GM19023 (cell line): ENCODE results near the gene RND2.
"Not testable (repeated sequence)": the region's sequence is repeated elsewhere in the genome, so short reads cannot be mapped to it uniquely, and the experiment has no call there.

Experiments
- ATAC-seq: cut with Tn5 transposase; IDR thresholded peaks from one replicate; pipeline ENCODE4 v1.9.1; 2021; ENCODE audit warnings: mild to moderate bottlenecking, moderate library complexity; ENCODE audit not compliant: unreplicated experiment

The RND2 gene

DNA sequence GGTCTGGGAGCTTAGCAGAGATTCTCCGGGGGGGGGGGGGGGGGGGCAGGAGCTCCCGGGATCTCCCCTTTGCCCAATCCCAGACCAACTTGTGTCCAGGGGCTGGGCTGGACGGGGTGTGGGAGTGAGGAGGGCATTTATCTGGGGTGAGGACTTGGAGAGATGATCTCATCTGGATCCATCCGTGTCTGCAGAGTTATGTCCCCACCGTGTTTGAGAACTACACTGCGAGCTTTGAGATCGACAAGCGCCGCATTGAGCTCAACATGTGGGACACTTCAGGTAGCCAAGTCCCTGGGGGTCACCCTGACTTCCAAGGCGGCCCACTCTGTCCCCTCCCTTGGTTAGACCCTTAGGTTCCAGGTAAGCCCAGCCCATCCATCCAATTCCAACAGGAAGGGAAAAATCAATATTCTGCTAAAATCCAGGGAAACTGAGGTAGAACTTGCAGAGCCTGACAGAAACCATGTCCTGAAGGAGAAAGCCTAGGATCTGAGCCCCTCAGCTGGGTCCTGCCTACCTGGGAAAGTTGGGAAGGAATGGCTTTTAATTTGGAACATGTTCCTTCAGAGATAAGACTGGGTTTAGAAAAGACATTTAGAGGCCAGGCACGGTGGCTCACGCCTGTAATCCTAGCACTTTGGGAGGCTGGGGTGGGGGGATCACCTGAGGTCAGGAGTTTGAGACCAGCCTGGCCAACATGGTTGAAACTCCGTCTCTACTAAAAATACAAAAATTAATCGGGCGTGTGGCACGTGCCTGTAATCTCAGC is 921 bp downstream of the RND2 start:
- ATAC-seq = no peak

DNA sequence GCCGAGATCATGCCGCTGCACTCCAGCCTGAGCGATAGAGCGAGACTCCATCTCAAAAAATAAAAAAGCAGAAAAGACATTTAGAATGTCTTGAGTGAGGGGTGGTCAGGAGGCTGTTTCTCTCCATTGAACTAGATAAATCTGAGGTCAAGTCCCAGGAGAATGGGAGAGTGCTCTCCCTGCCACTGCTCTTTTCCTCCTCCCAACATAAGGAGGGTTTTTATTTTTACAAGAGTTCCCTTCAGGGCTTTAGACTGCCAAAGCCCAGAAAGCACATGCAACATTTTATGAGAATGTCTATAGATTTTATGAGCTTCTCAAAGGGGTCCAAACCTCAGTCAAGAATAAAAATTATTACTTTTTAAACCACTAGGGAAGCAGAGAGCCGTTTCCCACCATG is 1.6 kb downstream of the RND2 start:
- no peak for ATAC-seq

DNA sequence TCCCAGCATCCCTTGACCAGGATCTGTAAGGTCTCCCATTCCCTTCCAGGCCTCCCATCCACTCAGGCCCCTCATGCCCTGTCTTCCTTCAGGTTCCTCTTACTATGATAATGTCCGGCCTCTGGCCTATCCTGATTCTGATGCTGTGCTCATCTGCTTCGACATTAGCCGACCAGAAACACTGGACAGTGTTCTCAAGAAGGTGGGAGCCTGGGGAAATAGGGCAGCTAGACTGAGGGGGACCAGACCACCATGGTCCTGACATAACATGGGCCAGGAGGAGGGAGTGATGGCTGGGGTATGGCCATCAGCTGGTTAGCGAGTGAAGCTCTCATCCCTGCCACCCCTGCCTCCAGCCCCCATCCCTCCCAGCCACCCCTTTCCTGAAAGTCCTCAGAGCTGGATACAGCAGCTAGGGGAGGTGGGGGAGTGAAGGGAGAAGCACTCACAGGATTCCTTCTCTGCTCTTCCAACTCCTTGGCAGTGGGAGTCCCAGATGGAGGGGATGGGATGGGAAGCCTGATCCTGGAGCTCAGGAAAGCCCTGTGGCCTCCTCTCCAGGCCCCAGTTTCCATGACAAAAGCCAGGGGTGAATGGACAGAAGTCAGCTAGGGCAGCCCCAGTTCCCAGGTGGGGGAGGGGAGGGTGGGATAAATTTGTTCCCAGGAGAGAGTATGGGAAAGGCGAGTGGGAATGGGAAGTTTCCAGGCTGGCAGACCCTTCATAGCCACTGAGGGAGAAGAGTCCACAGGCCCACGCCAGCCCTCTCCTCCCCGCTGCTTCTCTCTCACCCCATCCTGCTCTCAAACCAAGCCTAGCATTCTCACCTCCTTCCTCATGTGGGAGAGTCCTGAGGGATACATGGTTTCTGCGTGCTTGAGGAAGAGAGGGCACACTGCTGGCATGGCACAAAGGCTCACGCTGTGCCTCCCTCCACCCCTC is 2.3 kb downstream of the RND2 start:
- no peak for ATAC-seq

DNA sequence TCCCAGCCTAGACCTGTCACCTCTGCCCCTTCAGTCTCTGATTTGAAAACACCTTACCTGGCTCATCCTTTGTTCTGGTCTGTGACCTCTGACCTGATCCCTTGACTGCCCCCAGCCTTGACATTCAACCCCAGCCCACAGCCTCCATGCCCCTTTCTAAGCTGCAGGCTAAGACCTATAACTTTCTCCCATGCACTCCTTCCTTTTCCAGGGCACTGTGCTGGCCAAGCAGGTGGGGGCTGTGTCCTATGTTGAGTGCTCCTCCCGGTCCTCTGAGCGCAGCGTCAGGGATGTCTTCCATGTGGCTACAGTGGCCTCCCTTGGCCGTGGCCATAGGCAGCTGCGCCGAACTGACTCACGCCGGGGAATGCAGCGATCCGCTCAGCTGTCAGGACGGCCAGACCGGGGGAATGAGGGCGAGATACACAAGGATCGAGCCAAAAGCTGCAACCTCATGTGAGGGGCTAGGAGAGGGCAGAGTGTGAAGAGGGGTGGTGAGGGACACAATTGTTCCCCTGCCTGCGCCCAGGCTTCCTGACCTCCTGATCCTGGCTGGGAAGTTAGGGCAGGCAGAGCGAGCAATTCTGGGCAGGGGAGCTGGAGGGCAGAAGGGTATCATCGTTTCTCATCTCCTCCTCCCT is 3.3 kb downstream of the RND2 start:
- ATAC-seq = no peak

DNA sequence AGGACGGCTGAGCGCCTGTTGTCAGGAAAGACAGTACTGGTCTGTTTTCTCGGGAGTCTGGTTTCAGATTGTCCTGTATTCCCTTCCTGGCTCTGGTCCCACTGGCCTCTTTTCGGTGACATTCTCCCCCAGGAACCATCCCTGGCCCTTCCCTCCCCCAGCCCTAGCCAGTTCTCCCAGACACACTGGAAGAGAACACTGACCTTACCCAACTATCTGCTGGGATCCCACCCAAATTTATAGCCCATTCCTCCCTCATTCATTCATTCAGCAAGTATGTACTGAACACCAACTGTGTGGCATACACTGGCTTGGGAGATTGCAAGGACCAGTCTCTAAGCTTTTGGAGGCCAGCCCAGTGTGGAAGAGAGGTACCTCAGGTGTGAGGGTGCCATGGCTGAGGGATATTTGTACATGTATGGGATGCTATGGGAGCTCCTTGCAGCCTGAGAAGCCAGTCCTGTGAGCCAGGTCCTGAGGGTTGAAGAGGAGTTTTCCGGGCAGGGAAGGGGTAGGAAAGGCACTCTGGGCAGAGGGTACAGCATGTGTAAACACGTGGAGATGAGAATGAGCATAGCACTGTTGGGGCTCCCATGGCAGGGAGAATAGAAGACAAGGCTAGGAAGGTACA is 5.2 kb downstream of the RND2 start:
- no peak for ATAC-seq

DNA sequence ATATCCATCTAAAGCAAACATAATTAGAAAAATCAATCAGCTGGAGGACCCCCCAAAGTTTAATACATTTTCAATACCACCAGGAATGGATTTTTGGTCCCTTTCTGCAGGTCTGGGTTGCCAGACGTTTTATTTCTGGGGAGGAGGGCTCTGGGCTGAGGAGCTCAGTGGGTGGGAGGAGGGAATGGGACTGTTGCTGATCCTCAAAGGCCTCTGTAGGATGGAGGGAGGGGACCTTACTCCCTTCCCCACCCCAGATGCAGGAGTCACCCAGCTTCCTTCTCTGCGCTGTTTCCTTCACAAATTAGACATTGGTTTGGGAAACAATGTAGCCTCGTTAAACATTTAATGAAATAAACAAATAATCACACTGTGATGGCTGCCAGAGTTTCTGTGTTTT is 6.6 kb downstream of the RND2 start:
- ATAC-seq = no peak

DNA sequence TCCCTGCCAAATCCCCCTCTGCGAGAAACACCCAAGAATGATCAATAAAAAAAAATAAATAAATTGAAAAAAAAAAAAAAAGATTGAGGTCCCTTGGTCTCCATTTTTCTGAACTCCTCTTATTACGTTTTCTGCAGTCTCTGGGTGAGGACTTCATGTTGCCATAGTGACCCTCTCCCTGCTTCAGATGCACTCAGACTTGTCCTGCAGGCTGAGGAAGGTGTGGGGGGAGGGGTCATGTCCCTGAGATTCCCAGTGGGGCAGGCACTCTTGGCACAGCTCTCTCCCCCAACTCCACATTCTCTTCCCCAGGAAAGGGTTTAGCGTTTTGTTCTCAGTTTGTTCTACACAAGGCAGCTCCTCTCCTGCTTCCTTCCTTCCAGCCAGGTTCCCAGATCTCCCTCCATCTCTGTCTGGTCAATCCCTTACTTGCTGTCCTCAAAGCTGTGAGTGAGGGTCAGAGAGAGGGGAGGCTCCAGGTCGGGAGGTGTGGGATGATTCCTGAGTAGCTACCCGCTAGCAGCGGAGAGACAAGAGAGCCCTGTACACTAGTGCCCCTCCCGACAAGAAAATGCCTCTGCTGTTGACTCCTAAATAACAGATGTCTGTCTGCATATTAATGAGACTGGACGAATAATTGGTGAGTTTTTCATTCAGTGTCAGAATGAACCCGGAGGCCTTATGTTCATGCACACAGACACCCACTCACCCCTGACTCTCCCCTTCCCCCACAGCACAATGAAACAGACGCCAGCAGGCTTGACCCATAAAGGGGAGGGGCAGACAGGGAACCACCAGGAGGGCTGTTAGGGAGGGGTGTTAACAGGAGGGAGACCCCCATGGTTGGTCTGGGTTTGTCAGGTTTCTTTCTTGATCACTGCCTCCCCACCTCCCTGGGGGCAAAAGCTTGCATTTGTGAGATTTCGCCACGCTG is 9.2 kb downstream of the RND2 start:
- ATAC-seq = no peak

DNA sequence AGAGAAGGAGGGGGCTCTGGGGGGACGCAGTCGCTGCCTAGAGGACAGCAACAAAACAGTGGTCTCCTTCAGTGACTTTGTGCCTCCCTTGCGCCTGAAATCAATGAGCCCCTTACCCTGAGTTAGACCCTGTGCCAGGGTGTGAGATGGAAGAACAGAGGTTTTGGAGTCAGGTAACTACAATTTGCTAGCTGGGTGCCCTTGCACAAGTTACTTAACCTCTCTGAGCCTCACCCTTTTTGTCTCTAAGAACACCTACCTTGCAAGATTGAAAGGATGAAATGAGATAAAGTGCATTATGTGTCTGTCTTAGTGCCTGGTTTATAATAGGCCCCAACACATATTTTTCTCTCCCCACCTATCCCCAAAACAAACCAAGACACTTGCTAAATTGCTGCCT is 9.9 kb downstream of the RND2 start:
- ATAC-seq = no peak

DNA sequence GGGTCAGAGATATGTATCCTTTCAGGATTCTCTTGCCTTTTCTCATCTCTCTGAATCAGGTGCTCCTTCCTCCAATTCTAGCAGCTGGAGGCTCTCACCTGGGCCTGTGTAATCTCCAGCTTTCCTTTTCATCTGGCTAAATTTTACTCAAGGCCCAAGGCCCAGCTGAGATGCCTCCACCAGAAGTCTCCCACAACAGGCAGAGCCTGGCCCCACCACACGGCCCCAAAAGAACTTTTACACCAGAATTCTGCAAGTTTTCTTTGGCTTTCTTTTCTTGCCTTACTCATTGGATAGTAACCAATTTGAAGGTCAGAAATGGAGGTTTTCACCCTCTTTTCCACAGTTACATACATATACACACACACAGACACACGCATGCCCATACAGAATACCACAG is 14.6 kb downstream of the RND2 start:
- no peak for ATAC-seq

DNA sequence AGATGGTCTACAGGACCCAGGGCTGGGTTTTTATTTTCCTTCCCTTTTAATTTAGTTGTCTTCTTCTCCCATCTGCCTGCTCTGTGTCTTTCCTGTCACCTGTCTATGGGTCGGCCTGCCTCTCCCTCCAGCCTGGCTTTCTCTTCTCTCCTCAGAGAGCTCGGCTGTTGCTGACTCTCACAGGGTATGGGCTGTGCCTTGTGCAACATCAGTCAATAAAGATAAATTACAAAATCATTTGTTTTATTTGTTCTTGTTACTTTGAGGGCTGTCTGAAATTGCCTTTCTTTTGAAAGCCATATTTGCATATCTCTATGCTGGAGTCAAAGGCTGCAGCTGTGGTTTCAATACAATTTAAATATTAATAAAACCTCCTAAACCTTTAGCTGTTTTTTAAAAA is 15.6 kb downstream of the RND2 start:
- ATAC-seq = no peak

DNA sequence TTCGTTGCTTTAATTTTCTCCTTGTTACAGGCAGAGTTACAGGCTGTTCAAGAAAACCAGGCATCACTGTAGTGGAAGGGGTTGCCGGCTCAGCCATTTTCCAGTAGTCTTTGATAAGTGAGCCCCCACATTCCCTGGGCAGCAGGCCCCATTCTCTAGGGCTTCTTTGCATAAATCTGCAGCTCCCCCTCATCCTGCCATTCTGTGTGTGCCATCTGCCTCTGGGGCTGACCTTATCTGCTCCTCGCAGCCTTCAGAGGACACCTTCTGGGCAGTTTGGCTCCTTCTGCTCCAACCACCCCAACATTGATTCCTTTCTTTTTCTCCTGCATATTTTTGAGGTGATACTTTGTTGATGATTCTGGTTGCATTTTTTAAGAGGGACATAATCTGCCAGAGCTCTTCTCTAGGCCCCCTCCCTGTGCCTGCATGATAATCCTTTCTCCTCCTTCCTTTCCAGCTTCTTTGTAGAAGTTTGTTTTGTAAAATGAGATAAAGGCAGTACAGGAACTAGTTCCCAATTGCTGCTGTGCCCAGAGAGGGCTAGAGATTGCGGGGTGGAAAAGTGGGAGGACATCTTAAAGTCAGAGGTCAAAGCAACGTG is 17.1 kb downstream of the RND2 start:
- no peak for ATAC-seq

DNA sequence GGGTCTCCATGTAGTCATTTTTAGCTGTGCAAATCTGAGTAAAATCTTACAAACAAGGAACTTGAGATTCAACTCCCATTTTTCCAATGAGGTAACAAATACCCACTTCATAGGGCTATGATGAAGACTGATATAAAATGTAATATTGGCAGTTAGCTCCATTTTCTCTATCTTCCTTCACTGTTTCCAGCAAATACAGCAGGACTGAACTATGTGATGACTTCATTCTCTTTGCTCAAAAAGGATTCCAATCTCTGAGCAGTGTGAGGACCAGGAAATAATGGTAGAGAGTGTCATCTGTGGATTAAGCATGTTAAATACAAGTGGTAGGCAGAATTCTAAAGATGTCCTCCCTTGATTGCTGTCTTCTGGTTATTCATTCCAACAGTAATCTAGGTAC is 18.3 kb downstream of the RND2 start:
- no peak for ATAC-seq

DNA sequence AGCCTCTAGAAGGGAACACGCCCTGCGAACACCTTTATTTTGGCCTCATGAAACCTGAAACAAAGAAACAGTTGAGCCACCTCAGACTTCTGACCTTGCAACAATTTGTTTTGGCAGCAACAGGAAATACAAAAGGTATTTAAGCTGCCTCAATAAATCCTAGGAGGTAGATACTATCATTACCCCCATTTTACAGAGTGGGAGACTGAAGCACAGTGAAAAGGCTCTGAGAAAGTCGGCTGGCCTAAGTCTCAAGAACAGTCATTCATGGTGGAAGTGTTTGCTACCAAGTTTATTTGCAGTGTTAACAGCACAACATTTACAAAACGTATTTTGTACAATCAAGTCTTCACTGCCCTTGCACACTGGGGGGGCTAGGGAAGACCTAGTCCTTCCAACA is 19.0 kb downstream of the RND2 start:
- ATAC-seq = no peak

DNA sequence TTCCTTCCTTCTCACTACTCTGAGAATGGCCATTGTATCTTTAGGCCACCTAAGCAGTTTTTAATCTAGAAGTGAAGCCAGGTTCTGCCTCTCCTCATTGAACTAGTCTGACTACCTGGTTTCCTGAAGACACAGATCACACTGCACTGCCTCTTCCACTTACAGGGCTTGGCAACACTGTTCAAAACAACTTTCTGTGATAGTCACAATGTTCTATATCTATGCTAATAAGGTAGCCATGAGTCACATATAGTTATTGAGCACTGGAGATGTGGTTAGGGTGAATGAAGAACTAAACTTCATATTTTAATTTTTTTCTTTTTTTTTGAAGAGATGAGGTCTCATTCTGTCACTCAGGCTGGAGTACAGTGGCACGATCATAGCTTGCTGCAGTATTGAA is 26.9 kb downstream of the RND2 start:
- ATAC-seq = no peak

DNA sequence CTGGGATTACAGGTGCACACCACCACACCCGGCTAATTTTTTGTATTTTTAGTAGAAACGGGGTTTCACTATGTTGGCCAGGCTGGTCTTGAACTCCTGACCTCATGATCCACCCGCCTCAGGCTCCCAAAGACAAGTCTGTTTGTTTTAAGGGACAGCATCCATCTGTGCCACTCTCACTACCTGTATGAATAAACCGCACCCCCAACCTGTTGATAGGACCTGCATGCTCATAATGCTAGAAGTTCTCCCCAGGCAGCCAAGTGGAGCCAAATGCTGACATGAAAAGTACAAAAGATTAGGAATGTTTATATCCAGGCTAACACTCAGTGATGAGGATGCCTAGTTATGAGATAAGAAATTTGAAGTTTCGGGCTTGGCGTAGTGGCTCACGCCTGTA is 28.0 kb downstream of the RND2 start:
- ATAC-seq = not testable (repeated sequence)

DNA sequence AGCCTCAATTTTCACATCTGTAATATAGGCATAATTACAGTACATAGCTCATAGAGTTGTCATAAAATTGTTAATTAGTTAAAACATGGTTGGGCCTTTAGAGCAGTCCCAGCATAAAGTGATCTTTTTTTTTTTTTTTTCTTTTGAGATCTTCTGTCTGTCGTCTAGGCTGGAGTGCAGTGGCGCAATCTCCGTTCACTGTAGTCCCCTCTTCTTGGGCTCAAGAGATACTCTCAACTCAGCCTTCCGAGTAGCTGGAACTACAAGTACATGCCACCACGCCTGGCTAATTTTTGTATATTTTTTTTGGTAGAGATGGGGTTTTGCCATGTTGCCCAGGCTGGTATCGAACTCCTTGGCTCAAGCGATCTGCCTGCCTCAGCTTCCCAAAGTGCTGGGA is 31.0 kb downstream of the RND2 start:
- no peak for ATAC-seq

DNA sequence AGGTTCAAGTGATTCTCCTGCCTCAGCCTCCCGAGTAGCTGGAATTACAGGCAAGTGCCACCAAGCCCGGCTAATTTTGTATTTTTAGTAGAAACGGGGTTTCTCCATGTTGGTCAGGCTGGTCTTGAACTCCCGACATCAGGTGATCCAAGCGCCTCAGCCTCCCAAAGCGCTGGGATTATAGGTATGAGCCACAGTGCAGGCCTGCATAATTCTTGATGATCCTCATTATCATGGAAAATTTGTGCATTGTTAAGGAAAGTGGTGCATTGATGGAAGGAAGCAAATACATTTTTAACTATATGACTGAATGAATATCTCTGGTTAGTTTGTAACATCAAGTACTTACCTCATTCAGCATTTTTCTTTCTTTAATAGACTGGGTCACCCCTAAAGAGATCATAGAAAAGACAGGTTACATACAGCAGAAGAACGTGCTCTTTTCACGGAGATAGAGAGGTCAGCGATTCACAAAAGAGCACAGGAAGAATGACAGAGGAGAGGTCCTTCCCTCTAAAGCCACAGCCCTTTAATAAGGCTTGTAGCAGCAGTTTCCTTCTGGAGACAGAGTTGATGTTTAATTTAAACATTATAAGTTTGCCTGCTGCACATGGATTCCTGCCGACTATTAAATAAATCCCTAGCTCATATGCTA is 38.1 kb downstream of the RND2 start:
- no peak for ATAC-seq

DNA sequence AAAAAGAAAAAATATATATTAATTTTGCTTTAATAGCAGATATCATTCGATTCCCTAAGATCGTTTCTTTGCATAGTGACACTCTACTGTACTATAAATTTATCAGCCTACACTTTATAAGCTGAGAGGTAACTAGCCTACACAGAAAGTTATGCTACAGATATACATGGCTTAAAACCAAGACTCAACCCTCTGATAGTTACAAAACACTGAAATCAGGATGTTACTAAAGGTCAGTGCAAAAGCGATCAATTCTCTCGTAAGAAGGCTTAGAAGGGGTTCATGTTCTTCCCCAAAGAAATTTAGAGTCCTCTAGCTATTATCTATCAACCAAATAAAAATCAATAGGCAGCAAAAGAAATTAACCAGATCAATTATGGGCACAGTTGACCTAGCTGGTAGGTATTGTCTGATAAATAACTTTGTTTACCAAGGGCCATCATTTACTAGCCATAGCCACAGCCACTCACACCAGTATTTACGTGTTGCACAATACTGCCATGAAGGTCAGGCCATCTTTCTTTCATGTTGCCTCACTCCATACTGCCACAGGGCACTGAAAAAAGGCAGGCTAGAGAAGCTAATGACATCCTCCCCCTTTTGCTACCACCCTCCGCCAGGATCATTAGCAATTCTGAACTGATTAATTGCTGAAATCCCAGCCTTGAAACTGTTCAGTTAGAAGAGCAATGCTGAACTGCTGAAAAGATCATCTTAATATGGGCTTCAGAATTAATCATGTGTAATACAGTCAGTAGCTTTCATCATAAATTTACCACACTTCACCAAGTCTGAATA is 43.7 kb downstream of the RND2 start:
- no peak for ATAC-seq
